GM21529 (cell line): ENCODE measurements around the gene PRAMEF26.
"Not testable (repeated sequence)": the region's sequence is repeated elsewhere in the genome, so short reads cannot be mapped to it uniquely, and the experiment has no call there.

Source experiments
- ATAC-seq: cut with Tn5 transposase; IDR thresholded peaks from one replicate; pipeline ENCODE4 v1.9.1; 2021; ENCODE audit not compliant: unreplicated experiment

The PRAMEF26 gene

GRCh38 chr1:13155909-13156308 is at the start of gene PRAMEF26:
TSS of gene PRAMEF26 (minus strand) at chr1:13156009. CDS start at chr1:13153095, 2,914 bp downstream.
- not testable (repeated sequence) for ATAC-seq

- not testable (repeated sequence) for ATAC-seq
Observed at GRCh38 chr1:13201309-13201708, 45.5 kb upstream of the PRAMEF26 start, which contains the start of gene PRAMEF13. TSS of gene PRAMEF13 (minus strand) at chr1:13201409. CDS start at chr1:13199589, 1,820 bp downstream.

- ATAC-seq: not testable (repeated sequence)
Observed at GRCh38 chr1:13171548-13171947, 15.7 kb upstream of the PRAMEF26 start, which contains the start of gene PRAMEF9. TSS of gene PRAMEF9 (plus strand) at chr1:13171848. CDS start at chr1:13175281, 3,433 bp downstream.

- not testable (repeated sequence) for ATAC-seq
Observed at GRCh38 chr1:13165531-13165930, 9.7 kb upstream of the PRAMEF26 start, which contains the start of gene HNRNPCL4. TSS of gene HNRNPCL4 (minus strand) at chr1:13165631. CDS start at chr1:13165467, 164 bp downstream.

GRCh38 chr1:13116754-13117153 is 39.1 kb downstream of the PRAMEF26 start, which contains the start of gene HNRNPCL2:
TSS of gene HNRNPCL2 (minus strand) at chr1:13116854. CDS start at chr1:13116400, 454 bp downstream.
- ATAC-seq: not testable (repeated sequence)
